ENCODE measurements around the gene ZBTB34.

The ZBTB34 gene

GRCh38 chr9:126879288-126879687, 18.8 kb downstream of the ZBTB34 start:
- no peak for DNase-seq (ENCODE audit: low read depth)

GRCh38 chr9:126880226-126880946, 19.9 kb downstream of the ZBTB34 start:
- DNase-seq (ENCODE audit: low read depth) = no peak

- no peak for DNase-seq (ENCODE audit: low read depth)
Observed at GRCh38 chr9:126880947-126881332, 20.5 kb downstream of the ZBTB34 start.

GRCh38 chr9:126882746-126883145, 22.3 kb downstream of the ZBTB34 start:
- DNase-seq (ENCODE audit: low read depth) = no peak

- DNase-seq (ENCODE audit: low read depth) = no peak
Observed at GRCh38 chr9:126883636-126884035, 23.2 kb downstream of the ZBTB34 start.

GRCh38 chr9:126885131-126885641, 24.7 kb downstream of the ZBTB34 start:
- peak; percentile 36 for DNase-seq (ENCODE audit: low read depth)

GRCh38 chr9:126886034-126886822, 25.8 kb downstream of the ZBTB34 start:
- no peak for DNase-seq (ENCODE audit: low read depth)

- DNase-seq (ENCODE audit: low read depth) = no peak
Observed at GRCh38 chr9:126886897-126887296, 26.5 kb downstream of the ZBTB34 start.

- no peak for DNase-seq (ENCODE audit: low read depth)
Observed at GRCh38 chr9:126891676-126892075, 31.2 kb downstream of the ZBTB34 start.

GRCh38 chr9:126893079-126893478, 32.6 kb downstream of the ZBTB34 start:
- no peak for DNase-seq (ENCODE audit: low read depth)

GRCh38 chr9:126894052-126894603, 33.7 kb downstream of the ZBTB34 start:
- DNase-seq (ENCODE audit: low read depth) = peak; percentile 21

GRCh38 chr9:126902210-126902609, 41.8 kb downstream of the ZBTB34 start:
- DNase-seq (ENCODE audit: low read depth) = no peak

- no peak for DNase-seq (ENCODE audit: low read depth)
Observed at GRCh38 chr9:126904586-126904985, 44.1 kb downstream of the ZBTB34 start.

GRCh38 chr9:126906091-126906490, 45.7 kb downstream of the ZBTB34 start:
- no peak for DNase-seq (ENCODE audit: low read depth)

- no peak for DNase-seq (ENCODE audit: low read depth)
Observed at GRCh38 chr9:126907058-126907457, 46.6 kb downstream of the ZBTB34 start.

- DNase-seq (ENCODE audit: low read depth) = peak; percentile 97
Observed at GRCh38 chr9:126914458-126915280, 54.2 kb downstream of the ZBTB34 start, which contains the start of gene RALGPS1. TSS of gene RALGPS1 (plus strand) at chr9:126914782. CDS start at chr9:126962290, 47,508 bp downstream.

- no peak for DNase-seq (ENCODE audit: low read depth)
Observed at GRCh38 chr9:126915281-126915816, 54.9 kb downstream of the ZBTB34 start.

GRCh38 chr9:126915846-126916543, 55.6 kb downstream of the ZBTB34 start:
- DNase-seq (ENCODE audit: low read depth) = no peak

GRCh38 chr9:126916909-126917308, 56.5 kb downstream of the ZBTB34 start:
- DNase-seq (ENCODE audit: low read depth) = peak; percentile 15

GRCh38 chr9:126919193-126919592, 58.8 kb downstream of the ZBTB34 start:
- DNase-seq (ENCODE audit: low read depth) = no peak

- DNase-seq (ENCODE audit: low read depth) = no peak
Observed at GRCh38 chr9:126925876-126926275, 65.4 kb downstream of the ZBTB34 start.
